SK-N-MC (cell line): Measurements from ENCODE around the gene DNAJC11.
"Not testable (repeated sequence)": the region's sequence is repeated elsewhere in the genome, so short reads cannot be mapped to it uniquely, and the experiment has no call there.

Experiments
- DNase-seq: peaks from one replicate; pipeline ENCODE4 v3.0.0-alpha.2; 2011; ENCODE audit warnings: low read depth, low spot score
- H3K27ac ChIP-seq: fragments of 200-600 bp; sonication (generic); 2 replicates; pipeline ENCODE4 v1.5.1; 2016; ENCODE audit warnings: mixed run types
- H3K36me3 ChIP-seq: fragments of 200-600 bp; sonication (generic); 2 replicates; pipeline ENCODE4 v1.6.1; 2017; ENCODE audit warnings: antibody characterized with exemption, low read length, mixed read lengths; ENCODE audit not compliant: insufficient read depth
- H3K4me3 ChIP-seq: fragments of 200-600 bp; sonication (generic); 2 replicates; pipeline ENCODE4 v1.5.1; 2016
- H3K9ac ChIP-seq: fragments of 200-600 bp; sonication (generic); 2 replicates; pipeline ENCODE4 v1.8.0; 2017; ENCODE audit warnings: mixed run types, mixed read lengths; ENCODE audit not compliant: insufficient read length
- H3K9me3 ChIP-seq: fragments of 200-600 bp; sonication (generic); 2 replicates; pipeline ENCODE4 v1.6.1; 2017; ENCODE audit warnings: low read depth, mild to moderate bottlenecking, antibody characterized with exemption, low read length, moderate library complexity, mixed read lengths
- EZH2 ChIP-seq: fragments of 200-600 bp; sonication (generic); IDR thresholded peaks from one replicate; pipeline ENCODE4 v1.6.1; 2017; ENCODE audit warnings: antibody characterized with exemption
- FOXP2 ChIP-seq: optimal IDR thresholded peaks from 2 replicates; pipeline ENCODE3; 2011; ENCODE audit warnings: mild to moderate bottlenecking, moderate library complexity; ENCODE audit not compliant: insufficient read depth; ENCODE audit errors: extremely low read length, control extremely low read depth
- POLR2AphosphoS5 ChIP-seq: IDR thresholded peaks from 2 replicates; pipeline ENCODE4 v1.6.1; 2012; ENCODE audit warnings: mild to moderate bottlenecking, low read depth, low read length, borderline replicate concordance

Gene DNAJC11

DNA sequence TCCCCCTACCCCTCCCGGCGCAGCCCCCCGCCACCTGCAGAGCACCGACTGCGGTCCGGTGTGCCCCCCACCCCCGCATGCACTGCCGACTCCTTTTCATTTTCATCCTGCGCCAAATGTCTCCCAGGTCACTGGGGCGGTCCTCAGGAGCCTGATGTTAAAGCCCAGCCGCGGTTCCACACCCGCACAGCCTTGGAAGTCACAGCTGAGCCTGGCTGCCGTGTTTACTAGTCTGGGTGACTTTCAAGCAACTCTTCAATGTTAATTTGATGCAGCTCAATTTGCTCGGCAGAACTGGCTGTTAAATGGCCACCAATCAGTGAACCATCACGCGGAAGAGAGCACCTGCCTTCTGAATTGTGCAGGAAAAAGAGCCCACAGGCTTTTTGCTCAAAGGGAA is 49.7 kb downstream of the DNAJC11 start:
- Histone ChIP-seq H3K36me3 (peaks cover 32% of the 10 kb centered on the region), H3K9me3 (no peaks in the 10 kb centered on the region), H3K9ac (no peak overlapping the region), H3K27ac (no peak overlapping the region), H3K4me3 (no peak overlapping the region)
- DNase-seq: no peak
- no peak for TF ChIP-seq FOXP2
- no peak for TF ChIP-seq POLR2AphosphoS5
- TF ChIP-seq EZH2: no peak

- TF ChIP-seq FOXP2: no peak
- TF ChIP-seq POLR2AphosphoS5: no peak
- TF ChIP-seq EZH2: no peak
- no peaks in the 10 kb centered on the region for H3K9me3 ChIP-seq
- no peak overlapping the region for H3K4me3 ChIP-seq
- no peak for DNase-seq
- H3K9ac ChIP-seq: no peak overlapping the region
- peaks cover 34% of the 10 kb centered on the region for H3K36me3 ChIP-seq
- H3K27ac ChIP-seq: no peak overlapping the region
Measured at GRCh38 chr1:6648556-6648955, 53.1 kb downstream of the DNAJC11 start.

DNA sequence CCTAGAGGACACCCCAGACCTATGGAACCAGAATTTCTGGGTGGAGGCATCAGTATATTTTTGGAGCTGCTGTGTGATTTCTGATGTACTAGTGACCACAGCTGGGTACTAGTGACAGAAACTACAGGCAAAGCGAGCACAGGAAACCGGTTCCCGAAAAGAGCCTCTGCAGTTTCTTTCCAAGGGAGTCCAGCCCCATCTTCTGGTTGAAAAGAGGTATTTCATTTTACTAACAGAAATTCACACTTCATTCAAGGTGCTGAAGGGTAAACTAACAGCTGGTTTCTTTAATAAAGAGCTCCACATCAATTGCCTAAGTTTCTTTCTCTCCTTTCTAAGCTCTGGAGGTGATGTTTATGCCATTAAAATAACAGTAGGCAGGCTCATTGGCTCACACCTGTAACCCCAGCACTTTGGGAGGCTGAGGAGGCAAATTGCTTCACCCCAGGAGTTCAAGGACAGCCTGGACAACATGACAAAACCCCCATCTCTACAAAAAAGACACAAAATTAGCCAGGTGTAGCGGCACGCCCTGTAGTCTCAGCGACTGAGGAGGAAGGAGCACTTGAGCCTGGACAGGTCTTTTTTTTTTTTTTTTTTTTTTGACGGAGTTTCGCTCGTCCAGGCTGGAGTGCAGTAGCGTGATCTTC is 55.0 kb downstream of the DNAJC11 start:
- no peak for TF ChIP-seq FOXP2
- no peak overlapping the region for H3K4me3 ChIP-seq
- no peak overlapping the region for H3K27ac ChIP-seq
- no peak for DNase-seq
- H3K36me3 ChIP-seq: peaks cover 24% of the 10 kb centered on the region
- H3K9me3 ChIP-seq: no peaks in the 10 kb centered on the region
- H3K9ac ChIP-seq: no peak overlapping the region

GRCh38 chr1:6645018-6645417 is 56.6 kb downstream of the DNAJC11 start:
- H3K27ac ChIP-seq: no peak overlapping the region
- H3K36me3 ChIP-seq: peaks cover 28% of the 10 kb centered on the region; the same call in 1 of the 2 replicates
- H3K4me3 ChIP-seq: no peak overlapping the region
- no peaks in the 10 kb centered on the region for H3K9me3 ChIP-seq
- H3K9ac ChIP-seq: no peak overlapping the region
- no peak for DNase-seq
- TF ChIP-seq POLR2AphosphoS5 (no peak), FOXP2 (no peak), EZH2 (no peak)

- not testable (repeated sequence) for DNase-seq, H3K9me3 ChIP-seq, H3K27ac ChIP-seq, H3K4me3 ChIP-seq, H3K9ac ChIP-seq
- H3K36me3 ChIP-seq: peaks cover 58% of the 10 kb centered on the region; the same call in 1 of the 2 replicates
Measured at GRCh38 chr1:6640867-6641266, 60.7 kb downstream of the DNAJC11 start.

GRCh38 chr1:6638226-6638625 is 63.4 kb downstream of the DNAJC11 start:
- no peak for TF ChIP-seq POLR2AphosphoS5
- no peak for TF ChIP-seq FOXP2
- TF ChIP-seq EZH2: no peak
- no peak for DNase-seq
- Histone ChIP-seq H3K9ac (no peak overlapping the region), H3K9me3 (no peaks in the 10 kb centered on the region), H3K36me3 (peaks cover 67% of the 10 kb centered on the region), H3K4me3 (no peak overlapping the region), H3K27ac (no peak overlapping the region)

DNA sequence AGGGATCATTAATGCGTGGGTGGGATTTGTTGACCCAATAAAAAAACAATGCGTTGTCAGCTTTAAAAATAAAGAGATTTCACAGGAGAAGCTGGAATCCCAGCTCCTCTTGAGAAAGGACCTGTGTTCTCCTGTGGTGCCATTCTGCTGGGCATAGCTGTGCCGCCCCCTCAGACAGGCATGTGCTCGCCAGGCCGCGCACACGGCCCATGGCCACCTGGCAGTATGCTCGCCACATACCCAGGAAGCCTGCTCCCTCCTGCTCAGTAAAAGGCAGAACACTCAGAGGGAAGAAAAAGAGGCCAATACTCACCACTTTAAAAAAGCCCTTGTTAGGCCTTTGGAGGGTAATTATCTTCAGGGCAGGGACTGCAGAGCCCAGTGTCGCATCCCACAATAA is 63.8 kb downstream of the DNAJC11 start:
- no peaks in the 10 kb centered on the region for H3K9me3 ChIP-seq
- DNase-seq: no peak
- TF ChIP-seq POLR2AphosphoS5 (no peak), EZH2 (no peak), FOXP2 (no peak)
- H3K27ac ChIP-seq: no peak overlapping the region
- H3K9ac ChIP-seq: no peak overlapping the region
- H3K4me3 ChIP-seq: no peak overlapping the region
- H3K36me3 ChIP-seq: peaks cover 71% of the 10 kb centered on the region

- H3K9me3 ChIP-seq, DNase-seq: not testable (repeated sequence)
- peaks cover 76% of the 10 kb centered on the region for H3K36me3 ChIP-seq
Measured at GRCh38 chr1:6636778-6637177, 64.8 kb downstream of the DNAJC11 start.

DNA sequence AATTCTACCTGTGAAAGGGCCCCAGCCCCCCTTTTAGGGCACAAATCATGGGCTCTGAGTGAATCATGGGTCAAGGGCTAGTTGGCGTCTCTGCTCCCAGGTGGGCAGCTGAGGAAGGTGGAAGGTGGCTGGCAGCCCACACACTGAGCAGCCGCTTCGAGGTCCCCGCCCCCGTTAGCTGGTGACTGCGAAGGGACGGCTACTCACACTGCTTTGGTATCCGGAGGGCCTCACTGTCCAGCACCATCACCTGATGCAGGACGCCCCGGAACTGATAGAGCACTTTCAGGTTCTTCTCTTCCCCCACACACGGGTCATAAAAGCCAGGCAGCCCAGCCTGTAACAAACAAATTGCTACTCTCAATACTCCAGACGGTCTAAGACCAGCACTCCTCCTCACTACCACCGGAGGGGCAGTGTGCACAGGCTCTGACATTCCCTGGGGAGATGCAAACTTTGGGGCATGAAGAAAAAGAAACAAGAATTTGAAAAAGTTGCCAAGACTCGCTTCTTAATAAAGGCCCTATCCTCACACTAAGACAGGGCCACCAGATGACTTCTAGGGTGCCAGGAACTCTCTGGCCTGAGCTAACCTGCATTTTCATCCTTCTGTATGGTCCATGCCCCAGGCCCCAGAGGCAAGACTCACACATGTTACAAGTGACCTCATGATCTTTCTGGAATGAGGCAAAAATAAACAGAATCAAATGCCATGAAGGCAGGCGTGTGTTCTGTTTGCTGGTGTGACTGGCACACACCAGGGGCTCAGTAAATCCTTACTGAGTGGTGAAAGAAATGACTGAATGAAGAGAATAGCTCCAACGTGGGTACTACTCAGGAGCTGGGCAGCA is 65.5 kb downstream of the DNAJC11 start:
- Histone ChIP-seq H3K9ac (no peak overlapping the region), H3K4me3 (no peak overlapping the region), H3K36me3 (peaks cover 72% of the 10 kb centered on the region), H3K27ac (no peak overlapping the region), H3K9me3 (no peaks in the 10 kb centered on the region)
- no peak for DNase-seq
- no peak for TF ChIP-seq EZH2
- no peak for TF ChIP-seq POLR2AphosphoS5
- no peak for TF ChIP-seq FOXP2

More at GRCh38 chr1:6636778-6637177, 64.8 kb downstream of the DNAJC11 start:
- H3K4me3 ChIP-seq, H3K27ac ChIP-seq, H3K9ac ChIP-seq: not testable (repeated sequence)
